WTC11 (cell line): ENCODE measurements around the gene SYT5. TPM values are rescaled to one million over a fixed set of nuclear protein-coding genes. Genes with fewer than 3 reads are reported as not detected.

Experiments
- ATAC-seq: fragments of 200-7000 bp; cut with Tn5 transposase; 2 replicates; pipeline ENCODE4 v1.10.0; 2021; ENCODE audit warnings: mild to moderate bottlenecking, moderate library complexity
- CTCF ChIA-PET: fragments of 300-600 bp; sonication (Branson Sonifier 250); formaldehyde crosslinking; loops from one replicate; lab custom pipeline; 2021; ENCODE audit warnings: antibody characterized with exemption; lab: Charles Lee
- POLR2A ChIA-PET: fragments of 350-600 bp; sonication (Branson Sonifier 250); formaldehyde crosslinking; loops from one replicate; lab custom pipeline; 2021; ENCODE audit warnings: antibody characterized with exemption; lab: Charles Lee
- DNase-seq: peaks from one replicate; pipeline ENCODE4 v3.0.0; 2021; ENCODE audit warnings: low spot score
- H3K27ac Mint-ChIP-seq: 2 replicates; pipeline ENCODE4 v1.8.0; 2021; ENCODE audit warnings: mixed read lengths
- H3K27me3 Mint-ChIP-seq: 2 replicates; pipeline ENCODE4 v1.8.0; 2021; ENCODE audit warnings: low read depth, mild to moderate bottlenecking, moderate library complexity, mixed read lengths
- H3K36me3 Mint-ChIP-seq: 2 replicates; pipeline ENCODE4 v1.8.0; 2021; ENCODE audit warnings: mixed read lengths
- H3K4me1 Mint-ChIP-seq: 2 replicates; pipeline ENCODE4 v1.8.0; 2022; ENCODE audit warnings: mixed read lengths
- H3K4me3 Mint-ChIP-seq: 2 replicates; pipeline ENCODE4 v1.8.0; 2021; ENCODE audit warnings: mild to moderate bottlenecking, moderate library complexity, mixed read lengths
- H3K9me3 Mint-ChIP-seq: 2 replicates; pipeline ENCODE4 v1.8.0; 2021; ENCODE audit warnings: mixed read lengths
- ATF1 ChIP-seq: sonication (generic); formaldehyde crosslinking; IDR thresholded peaks from 2 replicates; pipeline ENCODE4 v1.8.1; 2023; ENCODE audit warnings: mild to moderate bottlenecking, moderate library complexity, missing genetic modification reagents
- CREM ChIP-seq: sonication (generic); formaldehyde crosslinking; IDR thresholded peaks from 2 replicates; pipeline ENCODE4 v1.8.1; 2022; ENCODE audit warnings: mild to moderate bottlenecking, missing genetic modification reagents, moderate library complexity
- ESRRA ChIP-seq: sonication (generic); formaldehyde crosslinking; IDR thresholded peaks from 2 replicates; pipeline ENCODE4 v1.8.1; 2022; ENCODE audit warnings: mild to moderate bottlenecking, missing genetic modification reagents, borderline replicate concordance
- ETV6 ChIP-seq: sonication (generic); formaldehyde crosslinking; IDR thresholded peaks from 2 replicates; pipeline ENCODE4 v1.8.1; 2022; ENCODE audit warnings: mild to moderate bottlenecking, missing genetic modification reagents
- FOXJ3 ChIP-seq: sonication (generic); formaldehyde crosslinking; IDR thresholded peaks from 2 replicates; pipeline ENCODE4 v1.9.0; 2021; ENCODE audit warnings: missing genetic modification reagents, mild to moderate bottlenecking, borderline replicate concordance
- FOXP4 ChIP-seq: sonication (generic); formaldehyde crosslinking; IDR thresholded peaks from 2 replicates; pipeline ENCODE4 v1.8.0; 2022; ENCODE audit warnings: mild to moderate bottlenecking, missing genetic modification reagents
- GRHL2 ChIP-seq: fragments of 250-450 bp; sonication (Bioruptor Pico); IDR thresholded peaks from 2 replicates; pipeline ENCODE4 v1.8.0; 2022; ENCODE audit warnings: mild to moderate bottlenecking, moderate library complexity; ENCODE audit not compliant: insufficient replicate concordance, severe bottlenecking
- IRF2 ChIP-seq: sonication (generic); formaldehyde crosslinking; IDR thresholded peaks from 2 replicates; pipeline ENCODE4 v1.8.0; 2022; ENCODE audit warnings: low read depth, missing genetic modification reagents, borderline replicate concordance
- MAX ChIP-seq: sonication (generic); formaldehyde crosslinking; IDR thresholded peaks from 2 replicates; pipeline ENCODE4 v1.8.0; 2022; ENCODE audit warnings: mild to moderate bottlenecking, missing genetic modification reagents
- MLX ChIP-seq: sonication (generic); formaldehyde crosslinking; IDR thresholded peaks from 2 replicates; pipeline ENCODE4 v1.8.1; 2023; ENCODE audit warnings: mild to moderate bottlenecking, missing genetic modification reagents, moderate library complexity
- MYBL2 ChIP-seq: sonication (generic); formaldehyde crosslinking; IDR thresholded peaks from 2 replicates; pipeline ENCODE4 v1.8.1; 2023; ENCODE audit warnings: mild to moderate bottlenecking, moderate library complexity, missing genetic modification reagents
- NFATC4 ChIP-seq: fragments of 250-450 bp; sonication (Bioruptor Pico); IDR thresholded peaks from 2 replicates; pipeline ENCODE4 v1.9.0; 2021; ENCODE audit warnings: mild to moderate bottlenecking
- NR1H2 ChIP-seq: sonication (generic); formaldehyde crosslinking; IDR thresholded peaks from 2 replicates; pipeline ENCODE4 v1.9.0; 2021; ENCODE audit warnings: mild to moderate bottlenecking, moderate library complexity, missing genetic modification reagents
- STAT6 ChIP-seq: sonication (generic); formaldehyde crosslinking; conservative IDR thresholded peaks from 2 replicates; pipeline ENCODE4 v1.8.1; 2023; ENCODE audit warnings: mild to moderate bottlenecking, low read depth, missing genetic modification reagents, moderate library complexity
- ZNF232 ChIP-seq: sonication (generic); formaldehyde crosslinking; IDR thresholded peaks from 2 replicates; pipeline ENCODE4 v1.8.0; 2022; ENCODE audit warnings: mild to moderate bottlenecking, missing genetic modification reagents
- ZNF281 ChIP-seq: sonication (generic); formaldehyde crosslinking; IDR thresholded peaks from 2 replicates; pipeline ENCODE4 v1.8.0; 2023; ENCODE audit warnings: mild to moderate bottlenecking, missing genetic modification reagents
- ZSCAN18 ChIP-seq: fragments of 250-450 bp; sonication (Bioruptor Pico); IDR thresholded peaks from 2 replicates; pipeline ENCODE4 v2.1.2; 2022; ENCODE audit warnings: mild to moderate bottlenecking, moderate library complexity
- total RNA-seq: library from RNA; stranded (reverse); gene quantifications from 3 replicates; pipeline ENCODE4 v1.2.3, GENCODE V29; 2021
- TF ChIP-seq, protein P1 (sequence below): fragments of 250-450 bp; sonication (Bioruptor Pico); IDR thresholded peaks from 2 replicates; pipeline ENCODE4 v1.9.0; 2021; ENCODE audit warnings: moderate library complexity, mild to moderate bottlenecking, inconsistent platforms, borderline replicate concordance
- TF ChIP-seq, protein P2 (sequence below): sonication (generic); formaldehyde crosslinking; IDR thresholded peaks from 2 replicates; pipeline ENCODE4 v1.8.1; 2022; ENCODE audit warnings: low read depth, mild to moderate bottlenecking, moderate library complexity, missing genetic modification reagents, borderline replicate concordance

Gene SYT5
- total RNA-seq, 1 experiment from 2014 or later = 0.77 TPM

DNA sequence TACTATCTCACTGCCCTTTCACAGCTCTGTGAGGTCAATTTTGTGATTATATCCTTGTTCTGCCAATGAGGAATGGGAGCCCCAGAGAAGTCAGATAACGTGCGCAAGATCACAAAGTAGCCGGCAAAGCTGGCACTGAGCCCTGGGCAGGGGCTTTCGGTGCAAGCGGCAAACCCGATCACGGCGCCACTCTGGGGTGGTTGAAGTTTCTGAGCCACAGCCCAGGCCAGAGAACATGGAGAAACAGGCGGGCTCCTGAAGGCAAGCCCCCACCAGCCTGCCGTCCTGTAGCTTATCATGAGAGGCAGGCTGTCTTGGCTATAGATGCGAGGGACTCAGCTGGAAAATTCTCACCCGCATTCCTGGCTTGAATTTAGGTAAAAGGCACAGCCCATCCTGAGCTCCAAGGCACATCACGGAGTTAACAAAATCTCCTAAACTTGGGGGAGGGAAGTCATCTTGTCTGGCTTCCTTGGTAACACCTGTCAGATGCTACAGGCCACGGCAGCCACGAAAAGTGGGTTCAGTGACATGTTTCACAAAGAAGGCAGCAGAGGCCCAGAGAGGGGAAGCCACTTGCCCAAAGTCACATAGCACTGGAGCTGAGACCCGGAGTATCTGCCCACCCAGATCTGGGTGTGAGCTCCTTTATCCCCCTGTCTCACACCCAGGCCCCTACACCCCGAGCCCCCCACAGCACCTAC, 43.5 kb downstream of the SYT5 start:
- CTCF ChIA-PET = interaction anchor here (1.0 to 4.5 kb wide), 4 partner anchors 10 to 40 kb away, joined by 3 to 29 read pairs (median 8); partner anchors contain the start of gene DNAAF3
- H3K36me3 Mint-ChIP-seq = peaks cover 7% of the 10 kb centered on the region
- ATAC-seq (no peak), DNase-seq (no peak)
- peaks cover 32% of the 10 kb centered on the region for H3K4me1 Mint-ChIP-seq
- H3K27me3 Mint-ChIP-seq = peaks cover 6% of the 10 kb centered on the region
- H3K9me3 Mint-ChIP-seq = no peaks in the 10 kb centered on the region
- H3K27ac Mint-ChIP-seq = no peak overlapping the region
- H3K4me3 Mint-ChIP-seq = no peak overlapping the region
- no peak for TF ChIP-seq STAT6
- TF ChIP-seq, protein P1, sequence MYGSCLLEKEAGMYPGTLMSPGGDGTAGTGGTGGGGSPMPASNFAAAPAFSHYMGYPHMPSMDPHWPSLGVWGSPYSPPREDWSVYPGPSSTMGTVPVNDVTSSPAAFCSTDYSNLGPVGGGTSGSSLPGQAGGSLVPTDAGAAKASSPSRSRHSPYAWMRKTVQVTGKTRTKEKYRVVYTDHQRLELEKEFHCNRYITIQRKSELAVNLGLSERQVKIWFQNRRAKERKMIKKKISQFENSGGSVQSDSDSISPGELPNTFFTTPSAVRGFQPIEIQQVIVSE (CRISPR knock-in tag) = no peak
- no peak for TF ChIP-seq NFATC4 (CRISPR knock-in tag)
- TF ChIP-seq MAX (CRISPR knock-in tag) = no peak
- no peak for TF ChIP-seq MYBL2 (CRISPR knock-in tag)
- TF ChIP-seq ATF1 (CRISPR knock-in tag) = no peak
- TF ChIP-seq, protein P2, sequence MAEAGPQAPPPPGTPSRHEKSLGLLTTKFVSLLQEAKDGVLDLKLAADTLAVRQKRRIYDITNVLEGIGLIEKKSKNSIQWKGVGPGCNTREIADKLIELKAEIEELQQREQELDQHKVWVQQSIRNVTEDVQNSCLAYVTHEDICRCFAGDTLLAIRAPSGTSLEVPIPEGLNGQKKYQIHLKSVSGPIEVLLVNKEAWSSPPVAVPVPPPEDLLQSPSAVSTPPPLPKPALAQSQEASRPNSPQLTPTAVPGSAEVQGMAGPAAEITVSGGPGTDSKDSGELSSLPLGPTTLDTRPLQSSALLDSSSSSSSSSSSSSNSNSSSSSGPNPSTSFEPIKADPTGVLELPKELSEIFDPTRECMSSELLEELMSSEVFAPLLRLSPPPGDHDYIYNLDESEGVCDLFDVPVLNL (CRISPR knock-in tag) = no peak
- no peak for TF ChIP-seq ZNF281
- TF ChIP-seq IRF2 (CRISPR knock-in tag) = no peak
- TF ChIP-seq FOXJ3 (CRISPR knock-in tag) = no peak
- no peak for TF ChIP-seq NR1H2 (CRISPR knock-in tag)
- no peak for TF ChIP-seq GRHL2
- no peak for TF ChIP-seq ETV6 (CRISPR knock-in tag)
- TF ChIP-seq ZNF232 (CRISPR knock-in tag) = no peak
- no peak for TF ChIP-seq FOXP4 (CRISPR knock-in tag)
- TF ChIP-seq ESRRA (CRISPR knock-in tag) = no peak
- no peak for TF ChIP-seq ZSCAN18 (CRISPR knock-in tag)
- TF ChIP-seq CREM (CRISPR knock-in tag) = no peak
- no peak for TF ChIP-seq MLX (CRISPR knock-in tag)
- POLR2A ChIA-PET = interaction anchor here (1.8 kb wide), 1 partner anchor 10 kb away, joined by 5 read pairs; no protein-coding TSS in a partner anchor
